Tibial artery (tissue), 4 donors: ENCODE data around the gene COQ8B.

Experiments
- DNase-seq, 2 donors: peaks; one replicate each; pipeline ENCODE4 v3.0.0-alpha.2; 2019
- H3K27ac ChIP-seq, 2 donors: fragments of 200-600 bp; sonication (generic) in 1 of 2; 1 replicate in 1 of 2; 2 replicates in 1 of 2; pipeline ENCODE4 v1.5.1; 2018 to 2019; ENCODE audit warnings: mild to moderate bottlenecking in 1 of 2
- H3K27me3 ChIP-seq, 2 donors: fragments of 200-600 bp; sonication (generic) in 1 of 2; one replicate each; pipeline versions ENCODE4 v1.5.1 to v1.6.0; 2016 to 2019
- H3K36me3 ChIP-seq, 3 donors: fragments of 200-600 bp; sonication (generic) in 2 of 3; one replicate each; pipeline ENCODE4 v1.5.1; 2016 to 2019; ENCODE audit warnings: mild to moderate bottlenecking in 2 of 3
- H3K4me1 ChIP-seq, 4 donors: fragments of 200-600 bp; sonication (generic) in 2 of 4; 1 replicate in 3 of 4; 2 replicates in 1 of 4; pipeline ENCODE4 v1.5.1; 2016 to 2019
- H3K4me3 ChIP-seq, 2 donors: fragments of 200-600 bp; sonication (generic) in 1 of 2; 1 replicate in 1 of 2; 2 replicates in 1 of 2; pipeline ENCODE4 v1.5.1; 2018 to 2019; ENCODE audit warnings: mild to moderate bottlenecking in 2 of 2
- H3K9me3 ChIP-seq, 3 donors: fragments of 200-600 bp; sonication (generic) in 1 of 3; one replicate each; pipeline ENCODE4 v1.5.1; 2016 to 2019
- CTCF ChIP-seq, 2 experiments: fragments of 200-600 bp in 1 of 2; fragments of 450-650 bp in 1 of 2; IDR thresholded peaks; one replicate each; pipeline ENCODE4 v1.5.1; 2017 to 2019; ENCODE audit warnings: antibody characterized with exemption in 2 of 2, mild to moderate bottlenecking in 1 of 2, moderate library complexity in 1 of 2
- intact Hi-C: fragments of 100-400 bp; cut with DNase I; formaldehyde crosslinking; loops from one replicate; pipeline ENCODE4 v1.15.0; 2023; ENCODE audit warnings: low total_unique reads

COQ8B gene

DNA sequence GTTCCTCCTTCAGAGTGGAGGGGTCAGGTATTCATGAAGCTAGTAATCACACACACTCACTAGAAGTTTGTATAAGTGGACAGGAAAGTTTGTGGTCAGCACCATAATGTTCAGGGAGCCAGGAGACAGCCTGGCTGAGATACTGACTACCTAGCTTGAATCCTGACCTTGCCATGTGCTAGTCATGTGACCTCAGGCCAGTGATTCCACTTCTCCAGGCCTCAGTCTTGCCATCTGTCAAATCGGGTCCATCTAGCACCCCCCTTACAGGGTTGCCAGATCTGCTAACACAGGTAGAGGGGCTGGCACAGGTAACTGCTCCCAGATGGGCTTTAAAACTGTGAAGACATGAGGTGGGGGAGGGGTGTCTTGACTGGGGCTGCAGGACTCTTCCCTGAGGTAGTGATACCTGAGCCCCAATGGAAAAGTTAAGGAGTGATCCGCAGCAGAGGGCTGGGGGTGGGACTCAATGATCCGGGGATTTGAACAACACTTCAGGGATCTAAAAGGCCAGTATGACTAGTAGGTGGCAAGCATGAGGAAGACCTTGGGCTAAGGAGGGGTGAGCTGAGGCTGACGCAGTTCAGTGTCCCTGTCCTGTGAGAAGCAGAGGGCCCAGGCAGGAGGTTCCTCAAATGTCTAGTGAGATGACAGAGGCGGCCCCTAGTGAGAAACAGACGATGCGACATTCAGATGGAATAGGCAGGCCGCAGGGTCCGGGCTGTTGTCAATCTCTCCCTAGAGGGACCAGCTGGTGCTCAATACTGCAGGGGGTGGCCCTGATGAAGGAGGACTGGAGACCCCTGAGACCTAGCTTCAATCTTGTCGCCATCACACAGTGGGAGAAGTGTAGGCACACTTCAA, 25.1 kb upstream of the COQ8B start:
- peak overlapping the region; percentile 42 to 63 for H3K27ac ChIP-seq
- no peak for TF ChIP-seq CTCF (IDR thresholded peaks at IDR 0.05)
- H3K9me3 ChIP-seq: no peaks in the 10 kb centered on the region
- peaks cover 25 to 45% (median 37%) of the 10 kb centered on the region in 3 donors for H3K36me3 ChIP-seq
- intact Hi-C loops: no loop called here
- no peak overlapping the region for H3K4me3 ChIP-seq
- H3K4me1 ChIP-seq: peaks cover 0 to 30% (median 17%) of the 10 kb centered on the region in 4 donors
- no peaks in the 10 kb centered on the region for H3K27me3 ChIP-seq
- no peak for DNase-seq

GRCh38 chr19:40740747-40741146, 24.1 kb upstream of the COQ8B start:
- H3K27ac ChIP-seq: peak overlapping the region; percentile 42 to 63
- intact Hi-C loops: no loop called here
- no peaks in the 10 kb centered on the region for H3K9me3 ChIP-seq
- no peak overlapping the region for H3K4me3 ChIP-seq
- TF ChIP-seq CTCF (IDR thresholded peaks at IDR 0.05): no peak
- H3K36me3 ChIP-seq: peaks cover 34 to 55% (median 48%) of the 10 kb centered on the region in 3 donors
- DNase-seq: peak; percentile 84 to 89
- H3K4me1 ChIP-seq: peaks cover 0 to 24% (median 15%) of the 10 kb centered on the region in 4 donors
- no peaks in the 10 kb centered on the region for H3K27me3 ChIP-seq

GRCh38 chr19:40739871-40740703, 23.4 kb upstream of the COQ8B start:
- TF ChIP-seq CTCF (IDR thresholded peaks at IDR 0.05): no peak
- Histone ChIP-seq H3K4me3 (no peak overlapping the region), H3K27me3 (no peaks in the 10 kb centered on the region), H3K27ac (peak overlapping the region; percentile 42 to 63), H3K4me1 (peaks cover 0 to 17% (median 8%) of the 10 kb centered on the region in 4 donors), H3K36me3 (peaks cover 39 to 62% (median 54%) of the 10 kb centered on the region in 3 donors), H3K9me3 (no peaks in the 10 kb centered on the region)
- intact Hi-C loops: no loop called here
- no peak for DNase-seq

- no peaks in the 10 kb centered on the region for H3K9me3 ChIP-seq
- H3K36me3 ChIP-seq: peaks cover 47 to 71% (median 63%) of the 10 kb centered on the region in 3 donors
- DNase-seq: no peak
- no peak overlapping the region for H3K4me3 ChIP-seq
- peak overlapping the region; percentile 42 to 63 for H3K27ac ChIP-seq
- intact Hi-C loops: no loop called here
- no peak for TF ChIP-seq CTCF (IDR thresholded peaks at IDR 0.05)
- H3K27me3 ChIP-seq: no peaks in the 10 kb centered on the region
- H3K4me1 ChIP-seq: peaks cover 0 to 10% (median 2%) of the 10 kb centered on the region in 4 donors
These were observed 22.5 kb upstream of the COQ8B start for GRCh38 chr19:40739030-40739839.

DNA sequence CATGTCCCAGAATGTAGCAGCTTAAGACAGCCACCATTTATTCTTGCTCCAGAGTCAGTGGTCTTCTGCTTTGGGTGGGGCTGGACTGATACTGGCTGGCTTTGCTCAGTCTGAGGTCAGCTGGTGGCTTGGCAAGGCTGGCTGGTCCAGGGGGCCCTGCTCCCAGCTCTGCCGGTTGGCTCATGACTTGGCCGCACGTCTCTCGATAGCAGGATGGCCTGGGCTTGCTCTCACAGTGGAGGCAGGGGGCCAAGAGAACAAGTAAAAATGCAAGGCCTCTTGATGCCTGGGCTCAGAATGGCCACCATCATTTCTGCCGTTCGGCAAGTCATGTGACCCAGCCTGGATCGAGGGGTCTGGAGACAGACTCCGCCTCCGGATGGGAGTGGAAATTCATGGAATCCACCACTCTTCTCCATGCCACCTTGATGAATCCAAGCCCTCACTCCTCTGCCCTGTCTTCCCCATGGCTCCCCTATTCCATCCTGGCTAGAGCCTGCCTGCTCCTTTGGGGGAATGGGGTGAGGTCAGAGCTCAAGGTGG, 20.5 kb upstream of the COQ8B start:
- Histone ChIP-seq H3K27ac (no peak overlapping the region), H3K27me3 (no peaks in the 10 kb centered on the region), H3K36me3 (peaks cover 63 to 88% (median 82%) of the 10 kb centered on the region in 3 donors), H3K4me1 (peaks cover 0 to 10% (median 1%) of the 10 kb centered on the region in 4 donors), H3K9me3 (no peaks in the 10 kb centered on the region), H3K4me3 (no peak overlapping the region)
- intact Hi-C loops: no loop called here
- no peak for DNase-seq
- TF ChIP-seq CTCF (IDR thresholded peaks at IDR 0.05): no peak
